HEK293 (cell line): ENCODE measurements around the gene POT1.

Experiments used
- CTCF ChIA-PET: fragments of 350-600 bp; formaldehyde crosslinking; extraction: SDS; loops from one replicate; lab custom pipeline; 2021; ENCODE audit warnings: antibody characterized with exemption; lab: Yijun Ruan, JAX
- POLR2A ChIA-PET: fragments of 300-600 bp; formaldehyde crosslinking; extraction: SDS; loops from one replicate; lab custom pipeline; 2020; ENCODE audit warnings: antibody characterized with exemption, inconsistent platforms; lab: Yijun Ruan, JAX
- H3K27ac ChIP-seq: fragments of 200-500 bp; sonication (Bioruptor generic); 2 replicates; pipeline ENCODE4 v1.5.1; 2014; ENCODE audit warnings: low read depth, low read length, control low read depth, inconsistent platforms; ENCODE audit errors: extremely low read depth
- H3K36me3 ChIP-seq, 2 experiments: fragments of 200-500 bp in 1 of 2; sonication (Bioruptor generic) in 1 of 2; 1 replicate in 1 of 2; 2 replicates in 1 of 2; pipeline ENCODE4 v1.5.1; 2014 to 2017; ENCODE audit warnings: inconsistent platforms in 2 of 2, low read length in 2 of 2; ENCODE audit not compliant: control insufficient read depth in 2 of 2, insufficient read depth in 1 of 2
- H3K4me1 ChIP-seq: fragments of 200-500 bp; sonication (Bioruptor generic); 2 replicates; pipeline ENCODE4 v1.5.1; 2014; ENCODE audit warnings: mild to moderate bottlenecking, low read length, inconsistent platforms; ENCODE audit not compliant: control insufficient read depth, insufficient read depth
- H3K4me3 ChIP-seq: 2 replicates; pipeline ENCODE4 v1.5.1; 2011; ENCODE audit warnings: low read depth, mild to moderate bottlenecking, control low read depth, low read length, moderate library complexity
- H3K9me3 ChIP-seq: fragments of 200-500 bp; sonication (Bioruptor generic); 2 replicates; pipeline ENCODE4 v1.5.1; 2014; ENCODE audit warnings: low read depth, low read length, inconsistent platforms; ENCODE audit not compliant: control insufficient read depth, insufficient read depth
- BCL11B ChIP-seq: fragments of 450-650 bp; formaldehyde crosslinking; IDR thresholded peaks from 2 replicates; pipeline ENCODE4 v1.5.1; 2016; ENCODE audit warnings: low read depth, missing biosample characterization, missing genetic modification characterization
- KLF10 ChIP-seq: fragments of 450-650 bp; IDR thresholded peaks from 2 replicates; pipeline ENCODE4 v1.5.1; 2018; ENCODE audit warnings: missing biosample characterization, mild to moderate bottlenecking, missing genetic modification characterization
- KLF16 ChIP-seq: fragments of 450-650 bp; formaldehyde crosslinking; IDR thresholded peaks from 2 replicates; pipeline ENCODE4 v1.5.1; 2017; ENCODE audit warnings: missing biosample characterization, missing genetic modification characterization
- KLF9 ChIP-seq: fragments of 450-650 bp; formaldehyde crosslinking; IDR thresholded peaks from 2 replicates; pipeline ENCODE4 v1.5.1; 2016; ENCODE audit warnings: missing biosample characterization, missing genetic modification characterization, low read depth
- MZF1 ChIP-seq: fragments of 450-650 bp; formaldehyde crosslinking; IDR thresholded peaks from 2 replicates; pipeline ENCODE4 v1.5.1; 2017; ENCODE audit warnings: missing biosample characterization, missing genetic modification characterization, borderline replicate concordance
- PRDM6 ChIP-seq: fragments of 450-650 bp; formaldehyde crosslinking; IDR thresholded peaks from 2 replicates; pipeline ENCODE4 v1.5.1; 2017; ENCODE audit warnings: missing biosample characterization, missing genetic modification characterization
- TCF7L2 ChIP-seq: IDR thresholded peaks from 2 replicates; pipeline ENCODE4 v1.6.1; 2011; ENCODE audit warnings: low read depth, mild to moderate bottlenecking, inconsistent platforms, low read length, moderate library complexity, borderline replicate concordance
- TSHZ1 ChIP-seq: fragments of 450-650 bp; formaldehyde crosslinking; IDR thresholded peaks from 2 replicates; pipeline ENCODE4 v1.5.1; 2016; ENCODE audit warnings: missing biosample characterization, missing genetic modification characterization, borderline replicate concordance
- ZBTB10 ChIP-seq: fragments of 450-650 bp; formaldehyde crosslinking; IDR thresholded peaks from 2 replicates; pipeline ENCODE4 v1.5.1; 2016; ENCODE audit warnings: missing biosample characterization, missing genetic modification characterization
- ZFP3 ChIP-seq: fragments of 450-650 bp; formaldehyde crosslinking; IDR thresholded peaks from 2 replicates; pipeline ENCODE4 v1.5.1; 2016; ENCODE audit warnings: low read depth, missing biosample characterization, missing genetic modification characterization
- ZIC2 ChIP-seq: fragments of 450-650 bp; formaldehyde crosslinking; IDR thresholded peaks from 2 replicates; pipeline ENCODE4 v1.5.1; 2016; ENCODE audit warnings: missing biosample characterization, missing genetic modification characterization
- ZNF202 ChIP-seq: fragments of 450-650 bp; formaldehyde crosslinking; IDR thresholded peaks from 2 replicates; pipeline ENCODE4 v1.5.1; 2016; ENCODE audit warnings: missing biosample characterization, missing genetic modification characterization, borderline replicate concordance
- ZNF223 ChIP-seq: fragments of 450-650 bp; formaldehyde crosslinking; IDR thresholded peaks from 2 replicates; pipeline ENCODE4 v1.5.1; 2016; ENCODE audit warnings: missing biosample characterization, missing genetic modification characterization
- ZNF248 ChIP-seq: fragments of 450-650 bp; formaldehyde crosslinking; IDR thresholded peaks from 2 replicates; pipeline ENCODE4 v1.5.1; 2017; ENCODE audit warnings: missing biosample characterization, missing genetic modification characterization
- ZNF324 ChIP-seq: fragments of 450-650 bp; formaldehyde crosslinking; IDR thresholded peaks from 2 replicates; pipeline ENCODE4 v1.5.1; 2016; ENCODE audit warnings: missing biosample characterization, missing genetic modification characterization
- ZNF341 ChIP-seq: fragments of 450-650 bp; formaldehyde crosslinking; IDR thresholded peaks from 2 replicates; pipeline ENCODE4; 2016; ENCODE audit warnings: low read depth, missing biosample characterization, missing genetic modification characterization
- ZNF449 ChIP-seq: fragments of 450-650 bp; formaldehyde crosslinking; IDR thresholded peaks from 2 replicates; pipeline ENCODE4 v1.5.1; 2017; ENCODE audit warnings: missing biosample characterization, mild to moderate bottlenecking, missing genetic modification characterization, moderate library complexity
- ZNF548 ChIP-seq: fragments of 450-650 bp; formaldehyde crosslinking; IDR thresholded peaks from 2 replicates; pipeline ENCODE4 v1.5.1; 2016; ENCODE audit warnings: missing biosample characterization, missing genetic modification characterization
- ZNF571 ChIP-seq: fragments of 450-650 bp; formaldehyde crosslinking; IDR thresholded peaks from 2 replicates; pipeline ENCODE4 v1.5.0; 2017; ENCODE audit warnings: missing biosample characterization, missing genetic modification characterization
- ZNF629 ChIP-seq: fragments of 450-650 bp; formaldehyde crosslinking; IDR thresholded peaks from 2 replicates; pipeline ENCODE4 v1.5.1; 2017; ENCODE audit warnings: missing biosample characterization, missing genetic modification characterization
- TF ChIP-seq, protein P1 (sequence below): fragments of 450-650 bp; formaldehyde crosslinking; conservative IDR thresholded peaks from 2 replicates; pipeline ENCODE4 v1.5.1; 2016; ENCODE audit warnings: low read depth, missing biosample characterization, missing genetic modification characterization

POT1 gene

GRCh38 chr7:124799448-124799847, 130.2 kb downstream of the POT1 start (continued):
- TF ChIP-seq, protein P1, sequence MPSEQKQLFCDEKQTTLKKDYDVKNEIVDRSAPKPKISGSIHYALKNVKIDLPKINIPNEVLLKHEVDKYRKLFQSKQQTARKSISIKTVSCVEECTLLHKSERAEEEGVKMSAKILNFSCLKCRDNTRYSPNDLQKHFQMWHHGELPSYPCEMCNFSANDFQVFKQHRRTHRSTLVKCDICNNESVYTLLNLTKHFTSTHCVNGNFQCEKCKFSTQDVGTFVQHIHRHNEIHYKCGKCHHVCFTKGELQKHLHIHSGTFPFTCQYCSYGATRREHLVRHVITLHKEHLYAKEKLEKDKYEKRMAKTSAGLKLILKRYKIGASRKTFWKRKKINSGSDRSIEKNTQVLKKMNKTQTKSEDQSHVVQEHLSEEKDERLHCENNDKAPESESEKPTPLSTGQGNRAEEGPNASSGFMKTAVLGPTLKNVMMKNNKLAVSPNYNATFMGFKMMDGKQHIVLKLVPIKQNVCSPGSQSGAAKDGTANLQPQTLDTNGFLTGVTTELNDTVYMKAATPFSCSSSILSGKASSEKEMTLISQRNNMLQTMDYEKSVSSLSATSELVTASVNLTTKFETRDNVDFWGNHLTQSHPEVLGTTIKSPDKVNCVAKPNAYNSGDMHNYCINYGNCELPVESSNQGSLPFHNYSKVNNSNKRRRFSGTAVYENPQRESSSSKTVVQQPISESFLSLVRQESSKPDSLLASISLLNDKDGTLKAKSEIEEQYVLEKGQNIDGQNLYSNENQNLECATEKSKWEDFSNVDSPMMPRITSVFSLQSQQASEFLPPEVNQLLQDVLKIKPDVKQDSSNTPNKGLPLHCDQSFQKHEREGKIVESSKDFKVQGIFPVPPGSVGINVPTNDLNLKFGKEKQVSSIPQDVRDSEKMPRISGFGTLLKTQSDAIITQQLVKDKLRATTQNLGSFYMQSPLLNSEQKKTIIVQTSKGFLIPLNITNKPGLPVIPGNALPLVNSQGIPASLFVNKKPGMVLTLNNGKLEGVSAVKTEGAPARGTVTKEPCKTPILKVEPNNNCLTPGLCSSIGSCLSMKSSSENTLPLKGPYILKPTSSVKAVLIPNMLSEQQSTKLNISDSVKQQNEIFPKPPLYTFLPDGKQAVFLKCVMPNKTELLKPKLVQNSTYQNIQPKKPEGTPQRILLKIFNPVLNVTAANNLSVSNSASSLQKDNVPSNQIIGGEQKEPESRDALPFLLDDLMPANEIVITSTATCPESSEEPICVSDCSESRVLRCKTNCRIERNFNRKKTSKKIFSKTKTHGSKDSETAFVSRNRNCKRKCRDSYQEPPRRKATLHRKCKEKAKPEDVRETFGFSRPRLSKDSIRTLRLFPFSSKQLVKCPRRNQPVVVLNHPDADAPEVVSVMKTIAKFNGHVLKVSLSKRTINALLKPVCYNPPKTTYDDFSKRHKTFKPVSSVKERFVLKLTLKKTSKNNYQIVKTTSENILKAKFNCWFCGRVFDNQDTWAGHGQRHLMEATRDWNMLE, result no peak
- TF ChIP-seq ZNF341 (tag by site-specific recombination), result no peak

- no peaks in the 10 kb centered on the region for H3K36me3 ChIP-seq
- no peak overlapping the region for H3K4me3 ChIP-seq
- no peaks in the 10 kb centered on the region for H3K4me1 ChIP-seq
- TF ChIP-seq ZNF571 (tag by site-specific recombination) (no peak), ZFP3 (tag by site-specific recombination) (no peak), BCL11B (tag by site-specific recombination) (no peak), ZNF449 (no peak), ZNF248 (no peak), ZNF629 (tag by site-specific recombination) (no peak), ZNF324 (tag by site-specific recombination) (no peak), TCF7L2 (no peak), TSHZ1 (tag by site-specific recombination) (no peak), KLF16 (tag by site-specific recombination) (no peak), KLF9 (tag by site-specific recombination) (no peak), MZF1 (tag by site-specific recombination) (no peak), PRDM6 (tag by site-specific recombination) (no peak), ZIC2 (tag by site-specific recombination) (no peak), ZBTB10 (tag by site-specific recombination) (no peak), ZNF548 (tag by site-specific recombination) (no peak), ZNF223 (tag by site-specific recombination) (no peak), ZNF202 (tag by site-specific recombination) (no peak), KLF10 (no peak)
- TF ChIP-seq, all 188 proteins: peak for 0
- H3K9me3 ChIP-seq, result no peaks in the 10 kb centered on the region
- ChIA-PET POLR2A (no interaction called here), CTCF (interaction anchor here (1.6 to 1.8 kb wide), 2 partner anchors 11 to 642 kb away, joined by 3 to 6 read pairs; no protein-coding TSS in a partner anchor)
- no peak overlapping the region for H3K27ac ChIP-seq
Measured at GRCh38 chr7:124796771-124797170, 132.9 kb downstream of the POT1 start.
